ENCODE data around the gene RNLS. TPM values are rescaled to one million over a fixed set of nuclear protein-coding genes. Genes with fewer than 3 reads are reported as not detected.

Gene RNLS
- total RNA-seq, 1 donor from 2014 or later: 3.7 TPM

GRCh38 chr10:88465765-88466164 is 117.4 kb downstream of the RNLS start:
- no peaks in the 10 kb centered on the region for H3K4me1 ChIP-seq
- intact Hi-C loops (cut with DNase I): no loop called here
- DNase-seq (no peak), ATAC-seq (no peak)
- no peaks in the 10 kb centered on the region for H3K36me3 ChIP-seq
- TF ChIP-seq, protein P1, sequence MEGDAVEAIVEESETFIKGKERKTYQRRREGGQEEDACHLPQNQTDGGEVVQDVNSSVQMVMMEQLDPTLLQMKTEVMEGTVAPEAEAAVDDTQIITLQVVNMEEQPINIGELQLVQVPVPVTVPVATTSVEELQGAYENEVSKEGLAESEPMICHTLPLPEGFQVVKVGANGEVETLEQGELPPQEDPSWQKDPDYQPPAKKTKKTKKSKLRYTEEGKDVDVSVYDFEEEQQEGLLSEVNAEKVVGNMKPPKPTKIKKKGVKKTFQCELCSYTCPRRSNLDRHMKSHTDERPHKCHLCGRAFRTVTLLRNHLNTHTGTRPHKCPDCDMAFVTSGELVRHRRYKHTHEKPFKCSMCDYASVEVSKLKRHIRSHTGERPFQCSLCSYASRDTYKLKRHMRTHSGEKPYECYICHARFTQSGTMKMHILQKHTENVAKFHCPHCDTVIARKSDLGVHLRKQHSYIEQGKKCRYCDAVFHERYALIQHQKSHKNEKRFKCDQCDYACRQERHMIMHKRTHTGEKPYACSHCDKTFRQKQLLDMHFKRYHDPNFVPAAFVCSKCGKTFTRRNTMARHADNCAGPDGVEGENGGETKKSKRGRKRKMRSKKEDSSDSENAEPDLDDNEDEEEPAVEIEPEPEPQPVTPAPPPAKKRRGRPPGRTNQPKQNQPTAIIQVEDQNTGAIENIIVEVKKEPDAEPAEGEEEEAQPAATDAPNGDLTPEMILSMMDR (IDR thresholded peaks at IDR 0.05): no peak
- no peak overlapping the region for H3K27ac ChIP-seq
- H3K9me3 ChIP-seq: no peaks in the 10 kb centered on the region
- no peaks in the 10 kb centered on the region for H3K27me3 ChIP-seq
- H3K4me3 ChIP-seq: no peak overlapping the region

DNA sequence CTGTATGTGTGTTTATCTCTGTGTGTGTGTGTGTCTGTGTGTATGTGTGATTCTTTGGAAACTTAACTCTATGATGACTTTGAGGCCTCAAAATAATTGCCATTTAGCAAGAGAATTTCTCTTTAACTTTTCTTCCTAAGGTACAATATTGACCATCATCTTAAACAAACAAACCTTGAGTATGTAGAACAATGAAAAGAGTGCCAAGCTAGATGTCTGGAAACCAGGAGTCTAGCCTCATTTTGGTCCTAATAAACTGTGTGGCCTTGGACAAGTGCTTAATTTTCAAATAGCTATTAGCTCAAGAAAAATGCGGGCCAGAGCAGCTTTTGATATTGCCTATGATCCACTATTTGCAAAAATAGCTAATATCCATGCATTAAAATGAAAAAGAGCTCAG is 119.3 kb downstream of the RNLS start:
- intact Hi-C loops (cut with DNase I): no loop called here
- TF ChIP-seq, protein P1 (IDR thresholded peaks at IDR 0.05): no peak
- ATAC-seq: no peak
- H3K36me3 ChIP-seq: no peaks in the 10 kb centered on the region
- H3K27ac ChIP-seq: no peak overlapping the region
- H3K27me3 ChIP-seq: no peaks in the 10 kb centered on the region
- no peak overlapping the region for H3K4me3 ChIP-seq
- DNase-seq: no peak
- H3K9me3 ChIP-seq: no peaks in the 10 kb centered on the region
- H3K4me1 ChIP-seq: no peaks in the 10 kb centered on the region

DNA sequence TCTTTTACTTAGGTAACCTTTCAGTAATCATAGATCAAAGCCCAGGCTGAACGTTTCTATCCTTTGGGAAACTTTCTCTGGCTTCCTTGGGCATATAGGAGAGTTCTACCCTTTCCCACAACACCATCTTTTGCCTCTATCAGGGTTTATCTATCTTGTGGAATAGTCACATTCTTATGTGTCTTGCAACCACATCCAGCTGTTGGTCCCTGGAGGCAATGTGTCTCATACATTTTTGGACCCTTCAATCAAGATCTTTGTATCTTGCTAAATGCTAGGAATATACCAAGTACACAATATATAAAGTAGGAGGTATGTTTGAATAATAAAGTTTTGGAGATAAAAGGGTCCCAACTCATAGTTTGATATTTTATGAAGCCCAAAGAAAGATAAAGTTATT is 121.7 kb downstream of the RNLS start:
- Histone ChIP-seq H3K4me3 (no peak overlapping the region), H3K9me3 (no peaks in the 10 kb centered on the region), H3K27me3 (no peaks in the 10 kb centered on the region), H3K36me3 (no peaks in the 10 kb centered on the region), H3K4me1 (no peaks in the 10 kb centered on the region), H3K27ac (no peak overlapping the region)
- TF ChIP-seq, protein P1 (IDR thresholded peaks at IDR 0.05): no peak
- DNase-seq (no peak), ATAC-seq (no peak)
- intact Hi-C loops (cut with DNase I): no loop called here

GRCh38 chr10:88459530-88459929 is 123.6 kb downstream of the RNLS start:
- H3K27me3 ChIP-seq: no peaks in the 10 kb centered on the region
- no peaks in the 10 kb centered on the region for H3K9me3 ChIP-seq
- no peak for DNase-seq
- no peaks in the 10 kb centered on the region for H3K4me1 ChIP-seq
- no peak overlapping the region for H3K4me3 ChIP-seq
- TF ChIP-seq, protein P1 (IDR thresholded peaks at IDR 0.05): no peak
- intact Hi-C loops (cut with DNase I): no loop called here
- H3K36me3 ChIP-seq: no peaks in the 10 kb centered on the region
- ATAC-seq: no peak
- H3K27ac ChIP-seq: no peak overlapping the region

DNA sequence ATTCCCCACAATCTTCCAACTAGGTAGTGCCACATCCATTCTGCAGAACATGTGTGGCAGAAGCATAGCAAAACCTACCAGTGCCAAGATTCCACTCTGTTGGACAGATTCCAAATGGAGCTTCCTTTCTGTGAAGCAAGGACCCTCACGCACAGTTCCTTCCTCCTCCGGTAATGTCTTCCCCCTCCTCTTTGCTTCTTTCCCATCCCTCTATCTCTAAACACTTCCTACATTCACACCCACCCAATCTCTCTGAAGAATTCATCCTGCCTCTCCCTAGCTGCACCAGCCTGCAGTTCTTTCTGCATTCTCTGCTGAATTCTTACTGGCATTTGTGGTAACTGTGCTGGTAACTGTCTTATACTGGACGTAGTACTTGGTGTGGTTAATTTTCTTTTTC is 124.9 kb downstream of the RNLS start:
- H3K27ac ChIP-seq: no peak overlapping the region
- TF ChIP-seq, protein P1 (IDR thresholded peaks at IDR 0.05): no peak
- no peaks in the 10 kb centered on the region for H3K9me3 ChIP-seq
- H3K27me3 ChIP-seq: no peaks in the 10 kb centered on the region
- DNase-seq: no peak
- H3K4me3 ChIP-seq: no peak overlapping the region
- no peak for ATAC-seq
- H3K36me3 ChIP-seq: no peaks in the 10 kb centered on the region
- no peaks in the 10 kb centered on the region for H3K4me1 ChIP-seq
- intact Hi-C loops (cut with DNase I): no loop called here

DNA sequence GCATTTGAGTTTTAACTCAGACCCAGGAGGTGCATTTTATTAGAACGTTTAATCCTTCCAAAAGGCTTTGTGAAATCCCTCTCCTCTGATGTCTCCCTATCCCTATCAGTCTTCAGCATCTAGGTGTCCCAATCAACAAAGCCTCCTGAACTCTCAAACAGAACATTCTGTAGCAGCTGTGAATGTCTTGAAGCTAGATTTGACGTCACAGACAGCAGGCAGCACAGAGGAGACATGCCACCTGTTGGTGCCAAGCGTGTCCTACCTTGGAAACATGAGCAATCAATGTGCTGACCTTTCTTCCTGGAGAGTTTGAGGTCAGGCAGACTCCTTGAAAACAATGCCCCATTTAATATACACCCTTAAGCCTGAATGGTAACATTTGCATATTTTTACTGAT is 125.5 kb downstream of the RNLS start:
- Histone ChIP-seq H3K4me1 (no peaks in the 10 kb centered on the region), H3K27me3 (no peaks in the 10 kb centered on the region), H3K9me3 (no peaks in the 10 kb centered on the region), H3K27ac (no peak overlapping the region), H3K4me3 (no peak overlapping the region), H3K36me3 (no peaks in the 10 kb centered on the region)
- ATAC-seq (no peak), DNase-seq (no peak)
- TF ChIP-seq, protein P1 (IDR thresholded peaks at IDR 0.05): no peak
- intact Hi-C loops (cut with DNase I): no loop called here
